NCI-H460 (cell line): ENCODE data around the gene DOCK2. TPM values are rescaled to one million over a fixed set of nuclear protein-coding genes. Genes with fewer than 3 reads are reported as not detected.
"Not testable (repeated sequence)": the region's sequence is repeated elsewhere in the genome, so short reads cannot be mapped to it uniquely, and the experiment has no call there.

ENCODE experiments used
- DNase-seq: peaks from one replicate; pipeline ENCODE4 v3.0.0-alpha.2; 2016; ENCODE audit warnings: low read depth; ENCODE audit errors: extremely low read depth
- total RNA-seq: library from RNA; depleted of rRNA; stranded (reverse); fragments of >200 nt; shearing (Covaris generic); gene quantifications from 2 replicates; pipeline ENCODE4 v1.2.3, GENCODE V29; 2014

Gene DOCK2
- total RNA-seq, 1 experiment from 2014 or later: 0.79 TPM

DNA sequence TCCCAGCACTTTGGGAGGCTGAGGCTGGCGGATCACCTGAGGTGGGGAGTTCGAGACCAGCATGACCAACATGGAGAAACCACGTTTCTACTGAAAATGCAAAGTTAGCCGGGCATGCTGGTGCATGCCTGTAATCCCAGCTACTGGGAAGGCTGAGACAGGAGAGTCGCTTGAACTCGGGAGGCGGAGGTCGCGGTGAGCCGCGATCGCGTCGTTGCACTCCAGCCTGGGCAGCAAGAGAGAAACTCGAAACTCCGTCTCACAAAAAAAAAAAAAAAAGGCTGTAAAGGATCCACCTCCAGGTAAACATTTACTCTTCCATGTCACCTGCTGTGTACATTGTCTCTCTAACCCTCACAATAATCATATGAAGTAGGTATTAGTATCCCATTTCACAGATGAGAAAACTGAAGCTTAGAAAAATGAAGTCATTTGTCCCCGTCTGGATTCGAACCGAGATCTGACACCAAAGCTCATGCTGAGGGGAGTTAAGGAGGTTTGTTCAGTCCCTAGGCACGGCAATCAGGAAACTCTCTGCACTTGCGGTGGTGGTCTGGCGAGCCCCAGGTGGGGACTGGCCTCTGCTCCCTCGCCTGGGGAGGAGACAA lies 494 bp upstream of the DOCK2 start:
- DNase-seq: no peak

DNA sequence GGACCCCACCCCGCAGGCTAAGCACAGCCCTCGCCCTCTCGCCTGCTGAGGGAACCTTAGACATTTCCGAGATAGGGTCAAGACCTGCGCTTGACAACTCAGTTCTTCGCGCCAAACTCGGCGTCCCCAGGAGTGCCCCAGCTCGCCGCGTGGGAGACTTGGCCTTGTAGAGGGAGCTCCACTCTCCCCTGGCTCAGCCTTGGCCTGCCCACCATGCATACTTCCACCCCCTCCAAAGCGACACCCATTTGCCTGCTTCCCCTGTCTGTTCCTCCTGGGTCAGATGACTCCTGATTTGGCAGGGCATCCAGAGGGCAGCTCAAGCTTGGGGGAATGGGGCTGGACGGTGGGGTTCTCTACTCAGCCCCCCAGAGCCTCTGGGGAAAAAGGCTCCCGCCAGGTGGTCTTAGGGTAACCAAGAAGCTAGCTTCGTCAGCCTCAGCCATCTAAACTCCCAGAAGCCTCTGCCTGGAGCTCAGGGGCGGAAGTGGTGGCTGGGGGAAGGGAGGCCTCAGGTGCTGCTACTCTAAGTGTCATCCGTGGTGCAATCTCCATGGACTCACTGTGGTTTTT lies 560 bp downstream of the DOCK2 start:
- DNase-seq: no peak

DNA sequence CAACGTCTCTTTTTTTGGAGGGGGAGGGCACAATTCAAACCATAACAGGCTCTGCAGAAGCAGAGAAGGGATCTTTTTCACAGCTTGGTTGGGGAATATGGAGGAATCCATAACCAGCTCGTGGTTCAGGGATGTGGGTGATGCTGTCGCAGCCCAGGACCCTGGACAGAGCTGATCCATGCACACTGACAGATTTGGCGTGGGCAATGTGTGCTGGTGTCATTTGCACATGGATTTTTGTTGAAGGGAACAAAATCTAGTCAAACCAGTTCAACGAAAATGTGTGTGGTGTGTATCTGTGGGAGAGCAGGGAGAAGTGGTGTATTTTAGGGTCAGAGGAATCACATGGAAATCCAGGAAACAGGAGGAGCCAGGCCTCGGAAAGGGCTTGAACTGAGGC lies 4.2 kb downstream of the DOCK2 start:
- DNase-seq: no peak

DNA sequence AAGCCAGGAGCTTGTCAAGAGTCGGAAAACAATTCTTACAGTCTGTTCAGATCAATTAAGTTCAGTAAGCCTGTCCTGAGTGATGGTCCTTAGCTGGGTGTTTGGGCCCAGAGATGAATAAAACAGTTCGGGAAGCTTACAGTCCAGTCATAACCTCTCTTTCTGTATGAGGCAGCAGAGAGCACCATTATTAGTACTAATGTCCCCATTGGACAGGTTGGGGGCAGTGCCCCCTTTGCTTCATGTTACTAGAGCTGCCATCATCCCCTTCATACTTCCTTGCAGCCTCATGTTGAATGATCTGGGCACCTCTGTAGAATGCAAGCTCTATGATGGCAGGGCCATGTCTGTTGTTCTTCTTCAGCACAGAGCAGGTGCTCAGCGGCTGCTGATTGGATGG lies 9.8 kb downstream of the DOCK2 start:
- DNase-seq: no peak

DNA sequence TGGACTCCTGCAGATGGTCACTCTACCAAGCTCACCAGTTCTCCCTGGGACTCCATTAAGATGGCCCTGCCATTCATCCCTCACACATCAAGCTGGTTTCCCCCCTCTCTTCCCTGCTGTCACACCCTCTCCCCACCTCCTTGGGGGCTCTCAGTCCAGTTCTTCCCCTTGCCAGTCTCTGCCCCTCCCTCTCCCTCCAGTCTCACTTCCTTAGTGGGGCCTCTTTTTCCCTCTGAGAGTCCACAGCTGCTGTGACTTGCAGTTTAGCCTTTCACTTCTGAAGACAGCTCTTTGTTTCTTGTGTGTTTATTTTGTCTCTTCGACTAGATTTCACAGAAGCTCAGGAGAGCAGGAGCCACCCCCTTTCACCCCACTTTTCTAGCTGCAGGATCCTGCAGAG lies 10.5 kb downstream of the DOCK2 start:
- DNase-seq: no peak

DNA sequence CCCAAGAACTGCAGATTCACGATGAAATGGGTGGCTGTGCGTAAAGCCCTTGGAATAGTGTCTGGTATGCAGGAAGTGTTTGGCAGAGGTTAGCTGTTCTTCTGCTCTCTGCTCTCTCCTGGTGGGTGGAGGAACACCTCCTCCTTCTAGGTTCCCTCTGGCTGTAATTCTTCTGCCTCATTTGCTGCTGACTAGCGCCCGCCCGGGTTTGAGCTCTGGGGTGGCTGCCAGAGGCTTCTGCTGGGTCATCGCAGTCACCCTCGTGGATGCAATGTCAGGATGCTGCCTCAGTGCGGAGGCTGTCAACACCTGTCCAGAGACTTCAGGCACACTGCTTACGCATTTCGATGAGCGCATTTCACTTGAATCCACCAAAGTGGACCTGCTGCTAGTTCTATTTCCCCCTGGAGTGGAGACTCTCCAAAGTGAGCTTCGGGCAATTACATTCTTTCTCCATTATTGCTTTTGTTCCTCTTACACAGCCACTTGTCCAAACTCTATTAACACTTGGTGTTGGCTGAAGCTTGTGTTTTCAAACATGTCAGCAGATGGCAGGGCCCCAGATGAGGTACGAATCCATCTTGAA lies 11.7 kb downstream of the DOCK2 start:
- DNase-seq: no peak

DNA sequence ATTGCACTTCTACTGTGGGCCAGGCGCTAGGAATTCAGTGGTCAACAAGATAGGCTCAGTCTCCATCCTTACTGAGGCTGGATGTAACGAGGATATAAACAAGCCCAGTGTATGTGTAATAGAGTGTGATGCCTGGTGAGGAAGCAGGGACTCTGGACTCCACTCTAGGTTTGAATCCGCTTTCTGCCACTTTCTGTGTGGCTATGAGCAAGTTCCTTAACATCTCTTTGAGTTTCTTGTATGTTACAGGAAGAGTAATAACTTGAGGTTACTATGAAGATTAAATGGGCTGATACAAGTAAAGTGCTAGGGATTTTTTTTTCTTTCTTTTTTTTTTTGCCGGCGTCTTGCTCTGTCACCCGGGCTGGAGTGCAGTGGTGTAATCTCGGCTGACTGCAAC lies 12.4 kb downstream of the DOCK2 start:
- DNase-seq: no peak

DNA sequence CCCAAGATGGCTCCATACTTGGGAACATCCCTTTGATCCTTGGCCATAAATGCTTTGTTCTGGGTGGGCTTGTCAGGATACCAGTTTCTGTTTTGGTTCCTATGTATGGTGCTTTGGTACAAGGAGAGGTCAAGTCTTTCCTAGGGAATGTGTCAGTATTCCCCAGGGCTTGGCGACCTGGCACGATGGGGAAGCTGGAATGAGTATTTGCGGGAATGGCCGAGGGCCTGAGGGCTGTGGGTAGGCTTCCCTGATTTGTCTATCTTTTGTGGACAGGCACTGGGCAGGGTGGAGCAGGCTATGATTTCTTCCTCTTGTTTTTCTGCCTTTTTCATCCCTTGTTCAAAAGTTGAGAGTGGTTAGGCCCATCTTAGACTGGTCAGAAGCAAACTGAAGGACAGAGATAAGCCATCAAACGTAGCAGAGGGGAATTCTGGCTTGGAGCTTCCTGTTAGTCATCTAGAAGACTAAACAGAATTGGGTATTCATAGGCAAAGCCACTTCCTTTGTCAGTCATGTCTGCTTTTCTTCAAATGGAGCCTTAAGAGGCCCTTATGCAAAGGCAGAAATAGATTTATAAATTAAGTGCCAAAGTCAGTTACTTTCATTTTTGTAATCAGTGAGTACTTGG lies 13.7 kb downstream of the DOCK2 start:
- no peak for DNase-seq

DNA sequence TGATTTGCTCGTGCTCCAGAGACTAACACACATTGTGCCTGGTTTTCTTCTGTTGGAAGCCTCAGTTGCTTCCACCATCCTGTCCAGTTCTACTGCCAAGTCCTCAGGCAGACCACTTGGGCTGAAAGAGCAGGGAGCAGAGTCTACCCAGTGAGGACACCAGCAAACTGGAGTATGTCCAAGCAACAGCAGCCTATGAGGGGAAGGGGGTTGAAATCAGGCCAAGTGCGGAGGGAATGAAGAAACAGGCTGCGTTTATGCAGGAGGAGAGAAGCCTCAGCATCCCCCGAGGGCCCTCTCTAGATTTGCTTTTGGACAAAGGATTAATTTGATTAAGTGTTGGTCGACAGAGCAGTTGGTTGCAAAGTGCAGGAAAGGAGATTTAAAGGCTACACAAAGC lies 14.5 kb downstream of the DOCK2 start:
- DNase-seq: no peak

DNA sequence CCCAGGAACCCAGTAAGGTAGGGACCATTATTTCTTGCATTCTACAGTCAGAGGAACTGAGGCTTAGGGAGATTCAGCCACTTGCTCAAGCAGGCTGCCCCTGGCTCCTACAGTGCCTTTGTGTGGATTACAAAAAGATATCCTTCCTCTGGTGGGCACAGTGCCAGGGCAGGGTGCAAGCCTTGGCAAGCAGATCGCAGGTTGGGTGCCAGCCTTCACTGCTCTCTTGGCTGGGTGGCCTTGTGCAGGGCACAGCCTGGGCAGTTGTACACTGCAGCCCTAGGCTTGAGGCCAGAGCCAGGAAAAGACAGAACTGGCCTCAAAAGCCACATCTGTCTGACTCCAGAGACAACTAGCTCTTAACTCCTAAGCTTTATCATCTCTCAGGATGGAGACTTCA lies 15.0 kb downstream of the DOCK2 start:
- no peak for DNase-seq

DNA sequence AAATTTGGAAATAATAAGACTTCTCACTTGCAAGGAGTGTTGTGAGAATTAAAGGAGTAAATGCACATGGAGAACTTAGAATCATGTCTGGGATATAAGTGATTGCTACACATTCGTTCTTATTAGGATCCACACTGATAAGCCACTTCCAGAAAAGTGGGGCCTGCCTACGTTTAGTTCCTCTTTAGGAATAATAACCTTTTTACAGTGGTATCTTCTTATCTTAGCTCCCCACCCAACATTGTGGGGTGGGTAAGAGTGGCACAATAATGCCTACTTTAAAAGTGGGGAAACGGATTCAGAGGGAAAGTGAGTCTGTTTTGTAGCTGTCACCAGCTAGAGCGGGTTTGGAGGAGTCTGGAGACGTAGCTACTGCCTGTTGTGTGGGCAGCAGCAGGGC lies 16.0 kb downstream of the DOCK2 start:
- no peak for DNase-seq

DNA sequence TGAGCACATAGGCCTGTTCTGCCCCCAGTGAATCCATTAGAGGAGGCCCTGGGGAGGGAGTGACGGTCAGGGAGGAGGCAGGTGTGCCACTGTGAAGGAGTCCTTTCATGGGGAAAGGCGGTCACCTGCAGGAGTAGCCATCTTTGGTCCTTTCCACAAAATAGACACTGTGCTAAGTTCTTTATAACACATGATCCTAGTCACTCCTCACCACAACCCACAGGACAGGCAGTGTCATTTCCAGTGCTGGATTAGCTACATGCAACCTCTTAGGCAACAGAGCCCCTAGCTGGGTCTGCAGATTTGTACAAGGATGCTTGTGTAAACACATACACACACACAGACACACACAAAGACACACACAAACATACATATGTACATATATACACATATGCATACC lies 18.3 kb downstream of the DOCK2 start:
- no peak for DNase-seq

DNA sequence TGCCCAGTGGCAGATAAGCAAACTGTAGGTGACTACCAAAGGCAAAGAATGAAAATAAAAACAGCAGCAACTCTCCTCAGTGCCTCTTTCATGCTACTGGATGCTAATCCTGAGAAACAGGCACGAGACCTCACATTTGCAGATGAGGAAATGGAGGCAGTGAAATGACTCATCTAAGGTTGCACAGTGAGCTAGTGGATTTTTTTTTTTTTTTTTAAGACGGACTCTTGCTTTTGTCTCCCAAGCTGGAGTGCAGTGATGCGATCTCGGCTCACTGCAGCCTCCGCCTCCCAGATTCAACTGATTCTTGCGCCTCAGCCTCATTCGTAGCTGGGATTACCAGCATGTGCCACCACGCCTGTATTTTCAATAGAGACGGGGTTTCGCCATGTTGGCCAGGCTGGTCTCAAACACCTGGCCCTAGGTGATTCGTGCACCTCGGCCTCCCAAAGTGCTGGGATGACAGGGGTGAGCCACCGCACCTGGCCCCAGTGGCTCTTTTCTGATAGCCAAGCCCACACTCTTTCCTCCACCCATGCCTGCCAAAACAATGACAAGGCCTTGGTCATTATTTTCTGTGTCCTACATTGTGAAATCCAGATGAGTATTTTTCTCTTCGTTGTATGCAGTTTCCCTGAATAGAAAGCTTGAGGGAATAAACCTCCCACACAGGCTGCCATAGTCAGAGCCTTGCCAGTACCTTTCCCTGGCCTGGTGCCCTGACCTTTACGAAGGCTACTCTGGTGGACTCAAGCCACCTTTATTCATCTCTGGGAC lies 19.2 kb downstream of the DOCK2 start:
- no peak for DNase-seq

DNA sequence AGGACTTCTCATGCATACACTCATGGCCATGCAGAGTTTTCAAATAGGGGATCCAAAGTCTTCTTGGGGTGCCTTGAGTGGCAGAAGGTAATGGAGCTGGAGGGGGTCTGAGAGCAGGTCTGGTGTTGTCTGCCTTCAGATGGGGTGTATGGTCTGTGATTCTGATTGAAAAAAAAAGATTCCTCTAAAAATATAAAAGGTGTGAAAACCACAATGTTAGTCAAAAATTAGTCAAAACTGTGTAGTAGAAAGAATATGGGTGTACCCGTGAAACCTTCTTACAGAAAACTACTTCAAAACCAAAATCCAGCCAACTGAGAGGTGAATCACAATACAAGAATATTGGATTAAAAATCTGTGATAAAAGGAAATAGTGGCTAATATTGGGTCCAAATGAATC lies 20.1 kb downstream of the DOCK2 start:
- no peak for DNase-seq

DNA sequence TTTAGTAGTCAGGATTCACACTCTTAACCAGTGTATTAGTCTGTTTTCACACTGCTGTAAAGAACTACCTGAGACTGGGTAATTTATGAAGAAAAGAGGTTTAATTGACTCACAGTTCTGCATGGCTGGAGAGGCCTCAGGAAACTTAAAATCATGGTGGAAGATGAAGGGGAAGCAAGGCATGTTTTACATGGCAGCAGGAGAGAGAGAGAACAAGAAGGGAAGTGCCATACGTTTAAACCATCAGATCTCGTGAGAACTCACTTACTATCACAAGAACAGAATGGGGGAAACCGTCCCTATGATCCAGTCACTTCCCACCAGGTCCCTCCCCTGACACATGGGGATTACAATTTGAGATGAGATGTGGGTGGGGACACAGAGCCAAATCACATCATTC lies 25.4 kb downstream of the DOCK2 start:
- not testable (repeated sequence) for DNase-seq

DNA sequence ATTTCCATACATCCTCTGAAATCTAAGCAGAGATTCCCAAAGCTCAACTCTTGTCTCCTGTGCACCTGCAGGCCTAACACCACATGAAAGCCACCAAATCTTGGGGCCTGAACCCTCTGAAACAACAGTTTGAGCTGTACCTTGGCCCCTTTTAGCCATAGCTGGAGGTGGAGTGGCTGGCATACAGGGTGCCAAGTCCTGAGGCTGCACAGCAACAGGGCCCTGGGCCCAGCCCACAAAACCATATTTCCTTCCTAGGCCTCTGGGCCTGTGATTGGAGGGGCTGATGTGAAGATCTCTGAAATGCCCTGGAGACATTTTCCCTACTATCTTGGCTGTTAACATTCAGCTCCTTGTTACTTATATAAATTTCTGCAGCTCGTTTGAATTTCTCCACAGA lies 26.5 kb downstream of the DOCK2 start:
- no peak for DNase-seq

DNA sequence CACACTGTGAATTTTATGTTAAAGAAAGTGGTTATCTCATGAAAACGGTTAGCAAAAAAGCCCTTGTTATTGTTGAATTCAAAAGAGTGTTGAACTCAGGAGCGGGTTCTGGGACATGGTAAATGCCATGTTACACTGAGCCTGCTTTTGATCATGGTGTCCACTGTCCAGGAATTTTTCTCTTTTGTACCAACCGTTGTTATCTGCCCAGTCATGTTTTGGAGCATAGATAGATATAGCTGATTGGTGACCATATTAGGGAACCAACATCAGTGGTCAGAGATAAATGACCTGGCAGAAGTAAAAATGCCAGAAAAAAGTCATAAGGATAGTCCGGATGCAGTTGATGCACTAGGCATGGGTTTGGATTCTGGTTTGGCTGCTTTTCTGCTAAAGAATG lies 29.3 kb downstream of the DOCK2 start:
- DNase-seq: no peak

DNA sequence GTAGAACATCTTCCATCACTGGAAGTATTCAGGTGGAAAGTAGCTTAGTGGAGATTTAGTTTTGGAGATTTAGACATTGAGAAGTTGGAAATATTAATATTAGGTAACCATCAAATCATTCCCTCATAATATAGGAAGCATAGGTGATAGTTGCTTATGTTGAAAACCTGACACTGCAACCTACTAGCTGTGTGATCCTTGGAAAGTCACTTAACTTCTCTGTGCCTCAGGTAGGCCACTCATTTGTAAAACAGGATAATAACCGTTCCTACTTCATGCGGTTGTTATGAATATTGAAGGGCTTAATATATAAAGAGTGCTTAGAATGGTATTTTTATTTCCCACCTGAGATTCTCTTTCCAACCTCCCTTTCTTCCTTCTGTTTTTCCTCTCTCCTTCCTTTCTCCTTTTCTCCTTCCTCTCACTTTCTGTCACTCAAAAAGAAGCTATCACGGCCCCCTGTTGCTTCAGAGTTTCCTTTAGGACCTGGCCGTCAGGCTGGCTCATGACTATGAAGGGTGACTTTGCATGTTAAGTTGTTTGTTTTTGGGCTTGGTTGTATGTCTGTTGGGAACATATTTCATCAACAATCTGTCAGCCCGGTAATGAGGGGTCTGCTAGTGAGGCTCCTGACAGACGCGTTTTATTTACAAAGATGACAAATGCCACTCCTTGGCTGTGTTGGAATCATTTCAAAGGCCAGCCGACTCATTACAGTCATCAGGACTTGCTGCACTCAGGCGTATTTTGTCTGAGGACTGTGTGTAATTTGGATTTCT lies 31.0 kb downstream of the DOCK2 start:
- peak; percentile 29 for DNase-seq

DNA sequence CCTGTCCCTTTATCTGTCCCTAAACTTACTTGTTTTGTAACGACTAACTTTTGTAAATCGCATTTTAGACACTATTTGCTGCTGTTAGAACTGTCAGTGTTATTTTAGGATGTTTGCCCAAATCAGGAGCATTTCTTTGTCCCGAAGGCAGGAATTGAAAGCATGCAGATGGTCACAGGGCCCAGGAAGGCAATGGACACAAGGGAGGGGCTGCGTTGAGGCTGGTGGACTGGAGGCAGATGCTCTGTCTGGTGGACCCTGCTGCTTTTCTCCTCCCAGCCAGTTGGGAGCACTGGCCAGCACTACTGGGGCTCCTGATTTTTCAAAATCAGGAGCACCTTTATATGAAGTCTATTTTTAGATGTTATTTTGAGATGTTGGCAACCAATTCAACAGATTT lies 31.7 kb downstream of the DOCK2 start:
- DNase-seq: peak; percentile 7

DNA sequence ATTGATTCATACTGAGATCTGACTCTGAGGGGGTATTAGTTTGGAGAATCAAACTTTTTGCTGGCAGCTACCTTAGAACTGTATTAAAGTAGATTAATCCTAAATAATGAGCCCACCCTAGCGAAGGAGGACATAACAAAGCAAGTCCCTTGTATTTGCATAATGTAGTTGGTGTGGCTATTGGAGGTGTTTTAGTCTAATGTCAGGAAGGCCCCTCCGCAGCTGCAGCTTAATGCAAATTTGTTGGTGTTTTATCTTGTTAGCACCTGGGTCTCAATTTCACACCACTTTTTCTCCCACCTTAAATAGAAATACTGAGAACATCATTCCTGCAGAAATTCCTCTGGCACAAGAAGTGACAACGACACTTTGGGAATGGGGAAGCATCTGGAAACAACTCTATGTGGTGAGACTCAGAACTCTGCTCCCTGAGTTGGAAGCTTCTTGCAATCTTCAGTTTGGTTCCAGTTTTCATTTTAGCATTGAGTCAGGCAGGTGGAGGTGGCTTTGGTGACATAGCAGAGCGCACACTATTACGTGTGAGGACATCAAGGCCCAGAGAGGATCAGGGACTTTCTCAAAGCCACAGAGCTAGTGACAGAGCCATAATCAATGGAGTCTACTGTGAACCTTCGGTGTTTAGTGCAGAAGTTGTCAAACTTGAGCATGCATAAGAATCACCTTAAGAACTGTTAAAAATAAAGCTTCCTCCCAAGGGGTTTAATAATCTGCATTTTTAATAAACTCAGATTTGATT lies 33.9 kb downstream of the DOCK2 start:
- no peak for DNase-seq
